PFSK-1 (cell line): ENCODE results near the gene PCED1B.

Experiments used
- FOXP2 ChIP-seq: optimal IDR thresholded peaks from 2 replicates; pipeline ENCODE3; 2011; ENCODE audit warnings: borderline replicate concordance, control low read depth, inconsistent platforms; ENCODE audit not compliant: insufficient read depth; ENCODE audit errors: extremely low read length, extremely low read depth
- POLR2AphosphoS5 ChIP-seq: IDR thresholded peaks from 2 replicates; pipeline ENCODE4 v1.6.1; 2012; ENCODE audit warnings: low read depth, mild to moderate bottlenecking, control low read depth, low read length, moderate library complexity
- REST ChIP-seq, 2 experiments: IDR thresholded peaks; 2 replicates each; pipeline versions ENCODE4 v1.6.1 to v1.8.0; 2011 to 2012; ENCODE audit warnings: low read depth in 2 of 2, low read length in 2 of 2, control low read depth in 1 of 2, inconsistent platforms in 1 of 2, mild to moderate bottlenecking in 1 of 2, moderate library complexity in 1 of 2; ENCODE audit not compliant: insufficient read depth in 1 of 2
- SIN3A ChIP-seq: IDR thresholded peaks from 2 replicates; pipeline ENCODE4 v1.6.1; 2012; ENCODE audit warnings: mild to moderate bottlenecking, low read length, moderate library complexity, borderline replicate concordance; ENCODE audit not compliant: insufficient read depth
- TAF1 ChIP-seq: IDR thresholded peaks from 2 replicates; pipeline ENCODE4 v1.6.1; 2012; ENCODE audit warnings: low read length, control low read depth, borderline replicate concordance; ENCODE audit not compliant: insufficient read depth

GRCh38 chr12:47102845-47103651 lies 23.6 kb downstream of the PCED1B start:
- TF ChIP-seq SIN3A: no peak
- no peak for TF ChIP-seq REST (IDR thresholded peaks at IDR 0.05; ENCODE audit: insufficient read depth in 1 of 2, low read depth in 2 of 2, low read length in 2 of 2)
- TF ChIP-seq POLR2AphosphoS5: no peak
- TF ChIP-seq TAF1: no peak
- no peak for TF ChIP-seq FOXP2
